Hypothalamus (tissue), 51 donors: ENCODE results near the gene ATP13A1.
"Not testable (repeated sequence)": the region's sequence is repeated elsewhere in the genome, so short reads cannot be mapped to it uniquely, and the experiment has no call there.

Source experiments
- DNase-seq, 51 donors: peaks; one replicate each; lab custom pipeline; 2025; lab: John Stamatoyannopoulos, UW

Gene ATP13A1

GRCh38 chr19:19665420-19665948, 2.0 kb upstream of the ATP13A1 start:
- not testable (repeated sequence) for DNase-seq

- no peak for DNase-seq
Measured at GRCh38 chr19:19662871-19663255, 613 bp downstream of the ATP13A1 start.

GRCh38 chr19:19662344-19662743, 1.1 kb downstream of the ATP13A1 start:
- DNase-seq, result no peak

- DNase-seq, result peak in 1 of 51 donors; percentile 12
Measured at GRCh38 chr19:19661675-19662251, 1.7 kb downstream of the ATP13A1 start.

- no peak for DNase-seq
Measured at GRCh38 chr19:19661141-19661674, 2.3 kb downstream of the ATP13A1 start.

GRCh38 chr19:19659646-19660245, 3.7 kb downstream of the ATP13A1 start:
- DNase-seq, result no peak

GRCh38 chr19:19657397-19657783, 6.1 kb downstream of the ATP13A1 start:
- DNase-seq, result peak in 1 of 51 donors; percentile 58

- DNase-seq, result no peak
Measured at GRCh38 chr19:19656451-19657396, 6.8 kb downstream of the ATP13A1 start.

GRCh38 chr19:19655641-19656343, 7.7 kb downstream of the ATP13A1 start:
- DNase-seq, result no peak

GRCh38 chr19:19655051-19655594, 8.4 kb downstream of the ATP13A1 start:
- no peak for DNase-seq

GRCh38 chr19:19654441-19654840, 9.0 kb downstream of the ATP13A1 start:
- DNase-seq, result no peak

GRCh38 chr19:19653597-19654147, 9.8 kb downstream of the ATP13A1 start:
- DNase-seq, result no peak

- DNase-seq, result no peak
Measured at GRCh38 chr19:19652482-19653295, 10.8 kb downstream of the ATP13A1 start.

- DNase-seq, result peak in 39 of 51 donors; percentile 15 to 76 (median 50)
Measured at GRCh38 chr19:19651076-19651475, 12.4 kb downstream of the ATP13A1 start.

- peak in 5 of 51 donors; percentile 7 to 38 (median 16) for DNase-seq
Measured at GRCh38 chr19:19650331-19650730, 13.1 kb downstream of the ATP13A1 start.

- DNase-seq, result no peak
Measured at GRCh38 chr19:19649580-19649995, 13.9 kb downstream of the ATP13A1 start.

GRCh38 chr19:19649155-19649554, 14.3 kb downstream of the ATP13A1 start:
- DNase-seq, result no peak

GRCh38 chr19:19647037-19647835, 16.2 kb downstream of the ATP13A1 start:
- DNase-seq, result no peak
